Osteoblast (primary cell): ENCODE data around the gene ZDHHC13. TPM values are rescaled to one million over a fixed set of nuclear protein-coding genes. Genes with fewer than 3 reads are reported as not detected.

ENCODE experiments used
- DNase-seq: peaks from one replicate; pipeline ENCODE4 v3.0.0; 2011; ENCODE audit warnings: low spot score, mixed read lengths; ENCODE audit not compliant: insufficient read length; ENCODE audit errors: missing footprints
- H2AFZ ChIP-seq: 2 replicates; pipeline ENCODE4 v1.6.0; 2011; ENCODE audit warnings: mild to moderate bottlenecking, low read length
- H3K27ac ChIP-seq: 2 replicates; pipeline ENCODE4 v1.5.1; 2011; ENCODE audit warnings: mild to moderate bottlenecking, low read depth, low read length, moderate library complexity
- H3K27me3 ChIP-seq: 2 replicates; pipeline ENCODE4 v1.6.0; 2012; ENCODE audit warnings: mild to moderate bottlenecking, control low read depth, inconsistent platforms, low read length, moderate library complexity; ENCODE audit not compliant: insufficient read depth
- H3K36me3 ChIP-seq: 2 replicates; pipeline ENCODE4 v1.5.1; 2011; ENCODE audit warnings: mild to moderate bottlenecking, low read length, control low read depth, moderate library complexity; ENCODE audit not compliant: insufficient read depth
- H3K4me1 ChIP-seq: 2 replicates; pipeline ENCODE4 v1.5.1; 2011; ENCODE audit warnings: mild to moderate bottlenecking, low read length, control low read depth, moderate library complexity; ENCODE audit not compliant: insufficient read depth
- H3K4me2 ChIP-seq: 2 replicates; pipeline ENCODE4 v1.6.0; 2011; ENCODE audit warnings: mild to moderate bottlenecking, low read length; ENCODE audit not compliant: insufficient read depth
- H3K4me3 ChIP-seq: fragments of 200-600 bp; sonication (generic); 3 replicates; pipeline ENCODE4 v1.5.1; 2012; ENCODE audit warnings: mild to moderate bottlenecking, low read length, inconsistent platforms; ENCODE audit not compliant: insufficient read depth
- H3K79me2 ChIP-seq: 2 replicates; pipeline ENCODE4 v1.6.0; 2012; ENCODE audit warnings: mild to moderate bottlenecking, low read length, control low read depth, inconsistent platforms; ENCODE audit not compliant: insufficient read depth
- H3K9me3 ChIP-seq: 2 replicates; pipeline ENCODE4 v1.5.1; 2011; ENCODE audit warnings: low read depth, low read length, control low read depth
- H4K20me1 ChIP-seq: 2 replicates; pipeline ENCODE4 v1.6.0; 2012; ENCODE audit warnings: mild to moderate bottlenecking, low read length, control low read depth; ENCODE audit not compliant: insufficient read depth
- CTCF ChIP-seq: IDR thresholded peaks from 2 replicates; pipeline ENCODE4 v1.5.1; 2011; ENCODE audit warnings: mild to moderate bottlenecking, low read depth, low read length, moderate library complexity; ENCODE audit errors: extremely low read depth
- total RNA-seq: library from RNA; depleted of rRNA; stranded (reverse); fragments of >200 nt; gene quantifications from 2 replicates; pipeline ENCODE4 v1.2.3, GENCODE V29; 2012

ZDHHC13 gene
- total RNA-seq, 1 donor, result 16.6 TPM

- no peak for TF ChIP-seq CTCF
- H3K9me3 ChIP-seq, result peaks cover 2% of the 10 kb centered on the region
- H3K4me1 ChIP-seq, result no peaks in the 10 kb centered on the region
- H3K4me3 ChIP-seq, result no peak overlapping the region
- peaks cover 19% of the 10 kb centered on the region for H3K27me3 ChIP-seq
- H4K20me1 ChIP-seq, result no peaks in the 10 kb centered on the region
- no peaks in the 10 kb centered on the region for H3K79me2 ChIP-seq
- H3K27ac ChIP-seq, result no peak overlapping the region
- H3K4me2 ChIP-seq, result no peak overlapping the region
- DNase-seq, result no peak
- H2AFZ ChIP-seq, result no peak overlapping the region
- H3K36me3 ChIP-seq, result no peaks in the 10 kb centered on the region
These were observed 43.2 kb upstream of the ZDHHC13 start for GRCh38 chr11:19073454-19074415.

- Histone ChIP-seq H3K27me3 (peaks cover 15% of the 10 kb centered on the region), H3K4me2 (no peak overlapping the region), H3K4me1 (peaks cover 18% of the 10 kb centered on the region), H3K79me2 (no peaks in the 10 kb centered on the region), H4K20me1 (no peaks in the 10 kb centered on the region), H3K27ac (no peak overlapping the region), H3K9me3 (no peaks in the 10 kb centered on the region), H3K4me3 (no peak overlapping the region), H3K36me3 (no peaks in the 10 kb centered on the region), H2AFZ (no peak overlapping the region)
- TF ChIP-seq CTCF, result no peak
- no peak for DNase-seq
These were observed 41.3 kb upstream of the ZDHHC13 start for GRCh38 chr11:19075636-19076035.

- Histone ChIP-seq H3K4me1 (peaks cover 23% of the 10 kb centered on the region), H3K9me3 (no peaks in the 10 kb centered on the region), H3K27ac (no peak overlapping the region), H2AFZ (no peak overlapping the region), H3K4me3 (no peak overlapping the region), H3K27me3 (peaks cover 15% of the 10 kb centered on the region), H4K20me1 (no peaks in the 10 kb centered on the region), H3K36me3 (no peaks in the 10 kb centered on the region), H3K4me2 (peak overlapping the region; percentile 26), H3K79me2 (no peaks in the 10 kb centered on the region)
- TF ChIP-seq CTCF, result peak; percentile 99
- peak; percentile 89 for DNase-seq
These were observed 40.0 kb upstream of the ZDHHC13 start for GRCh38 chr11:19076744-19077589.
